Activated CD4-positive, alpha-beta T cell treated with anti-CD3 and anti-CD28 coated beads, Interleukin-2, amount 50 U/mL, for 24 hours (primary cell): Measurements from ENCODE around the gene TBCB.
A peak's percentile ranks its signal among the peaks of the same experiment; 100 is the strongest.
"Not testable (repeated sequence)": the region's sequence is repeated elsewhere in the genome, so short reads cannot be mapped to it uniquely, and the experiment has no call there.

Experiments used
- DNase-seq, 2 donors: peaks; one replicate each; pipeline ENCODE4 v3.0.0-alpha.2; 2020; ENCODE audit warnings: low read depth in 1 of 2, low spot score in 1 of 2

The TBCB gene

GRCh38 chr19:36134867-36135266 lies 19.6 kb downstream of the TBCB start:
- DNase-seq, result not testable (repeated sequence)

- DNase-seq, result no peak
Observed at GRCh38 chr19:36136964-36137686, 21.9 kb downstream of the TBCB start.

DNA sequence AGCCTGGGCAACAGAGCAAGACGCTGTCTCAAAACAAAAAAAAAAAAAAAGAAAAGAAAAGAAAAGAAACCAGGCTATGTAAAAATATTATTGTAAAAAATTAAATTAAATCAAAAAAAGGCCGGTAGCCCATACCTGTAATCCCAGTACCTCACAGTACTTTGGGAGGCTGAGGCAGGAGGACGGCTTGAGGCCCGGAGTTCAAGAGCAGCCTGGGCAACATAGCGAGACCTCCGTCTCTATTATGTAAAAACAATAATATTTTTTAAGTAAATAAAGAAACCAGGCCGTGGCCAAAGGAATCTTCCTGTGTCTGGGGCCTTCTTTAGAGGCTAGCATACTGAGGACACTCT lies 23.8 kb downstream of the TBCB start:
- DNase-seq, result no peak

GRCh38 chr19:36139473-36140303 lies 24.4 kb downstream of the TBCB start, which contains the start of gene CAPNS1:
TSS of gene CAPNS1 (plus strand) at chr19:36140066. CDS start at chr19:36141012, 946 bp downstream.
- peak; percentile 76 to 88 for DNase-seq

GRCh38 chr19:36140304-36141038 lies 25.2 kb downstream of the TBCB start:
- peak; percentile 35 to 42 for DNase-seq

- peak; percentile 86 to 93 for DNase-seq
Observed at GRCh38 chr19:36141039-36141927, 26.0 kb downstream of the TBCB start.

DNA sequence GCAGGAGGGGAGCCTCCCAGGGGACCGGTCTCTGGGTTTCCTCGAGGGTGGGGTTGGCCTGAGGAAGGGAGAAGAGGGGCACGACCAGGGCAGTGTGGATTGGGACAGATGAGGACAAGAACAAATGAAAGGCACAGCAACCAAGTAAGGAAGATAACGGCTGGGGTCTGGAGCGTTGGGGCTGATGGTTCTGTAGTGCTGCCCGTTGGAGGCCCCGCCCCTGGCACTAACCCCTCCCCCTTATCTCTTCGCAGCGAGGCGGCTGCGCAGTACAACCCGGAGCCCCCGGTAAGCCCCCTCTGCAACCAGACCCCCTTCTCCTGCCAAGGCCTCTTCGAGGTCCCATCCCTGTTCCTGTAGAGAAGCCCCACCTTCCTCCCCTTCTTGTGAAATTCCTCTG lies 26.8 kb downstream of the TBCB start:
- no peak for DNase-seq

- DNase-seq, result no peak
Observed at GRCh38 chr19:36142496-36142895, 27.2 kb downstream of the TBCB start.

- no peak for DNase-seq
Observed at GRCh38 chr19:36144624-36145023, 29.4 kb downstream of the TBCB start.

GRCh38 chr19:36149673-36150406 lies 34.6 kb downstream of the TBCB start:
- DNase-seq, result no peak

- no peak for DNase-seq
Observed at GRCh38 chr19:36150586-36150985, 35.3 kb downstream of the TBCB start.

DNA sequence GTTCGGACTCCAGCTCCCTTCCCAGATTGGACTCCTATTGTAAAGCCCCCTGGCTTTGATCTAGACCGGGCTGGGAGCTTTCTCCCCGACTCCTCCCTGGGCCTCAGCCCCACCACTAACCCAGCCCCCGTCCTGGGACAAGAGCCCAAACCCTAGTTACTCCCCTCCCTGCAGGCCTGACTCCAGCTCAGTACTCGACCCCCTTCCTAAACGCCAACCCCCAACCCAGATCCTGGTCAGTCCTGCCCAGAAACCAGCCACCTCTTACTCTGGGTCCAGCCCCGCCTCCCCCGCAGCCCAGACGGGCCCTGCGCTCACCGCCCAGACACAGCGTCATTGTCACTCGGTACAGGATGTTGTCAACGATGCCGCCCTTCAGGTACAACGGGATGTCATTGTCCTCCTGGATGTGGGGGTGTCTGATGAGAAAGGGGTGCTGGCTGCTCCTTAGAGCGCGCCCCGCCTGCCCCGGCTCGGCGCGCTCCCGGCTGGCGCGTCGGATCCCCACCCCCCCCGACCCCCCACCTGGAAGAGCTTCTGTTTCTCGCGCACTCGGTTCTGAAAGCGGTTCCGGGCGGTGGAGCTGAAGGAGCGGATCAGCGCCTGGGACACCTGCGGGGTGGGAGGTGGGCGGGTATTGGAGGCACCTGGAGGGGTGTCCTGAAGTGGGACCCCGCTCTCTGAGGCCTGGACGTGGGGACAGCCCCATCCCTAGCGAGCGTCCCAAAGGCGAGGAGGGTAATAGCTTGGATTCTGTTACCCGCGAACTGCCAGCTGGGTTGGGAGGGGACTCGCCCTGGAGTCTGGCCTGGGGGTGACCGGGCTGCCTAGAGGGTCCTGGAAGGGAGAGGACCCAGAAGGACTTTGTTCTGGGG lies 36.1 kb downstream of the TBCB start:
- no peak for DNase-seq

GRCh38 chr19:36152019-36152351 lies 36.7 kb downstream of the TBCB start:
- no peak for DNase-seq

- DNase-seq, result no peak
Observed at GRCh38 chr19:36152352-36153091, 37.3 kb downstream of the TBCB start, which contains the start of gene COX7A1. TSS of gene COX7A1 (minus strand) at chr19:36152447. CDS start at chr19:36152407, 40 bp downstream.

DNA sequence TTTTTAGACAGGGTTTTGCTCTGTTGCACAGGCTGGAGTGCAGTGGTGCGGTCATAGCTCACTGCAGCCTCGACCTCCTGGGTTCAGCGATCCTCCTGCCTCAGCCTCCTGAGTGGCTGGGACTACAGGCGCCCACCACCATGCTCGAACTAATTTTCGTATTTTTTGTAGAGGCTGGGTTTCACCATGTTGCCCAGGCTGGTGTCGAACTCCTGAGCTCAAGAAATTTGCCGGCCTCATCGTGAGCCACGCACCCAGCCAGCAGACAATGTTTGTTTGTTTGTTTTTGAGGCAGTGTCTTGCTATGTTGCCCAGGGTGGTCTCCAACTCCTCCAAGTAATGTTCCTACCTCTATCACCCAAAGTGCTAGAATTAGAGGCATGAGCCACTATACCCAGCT lies 37.9 kb downstream of the TBCB start:
- no peak for DNase-seq

DNA sequence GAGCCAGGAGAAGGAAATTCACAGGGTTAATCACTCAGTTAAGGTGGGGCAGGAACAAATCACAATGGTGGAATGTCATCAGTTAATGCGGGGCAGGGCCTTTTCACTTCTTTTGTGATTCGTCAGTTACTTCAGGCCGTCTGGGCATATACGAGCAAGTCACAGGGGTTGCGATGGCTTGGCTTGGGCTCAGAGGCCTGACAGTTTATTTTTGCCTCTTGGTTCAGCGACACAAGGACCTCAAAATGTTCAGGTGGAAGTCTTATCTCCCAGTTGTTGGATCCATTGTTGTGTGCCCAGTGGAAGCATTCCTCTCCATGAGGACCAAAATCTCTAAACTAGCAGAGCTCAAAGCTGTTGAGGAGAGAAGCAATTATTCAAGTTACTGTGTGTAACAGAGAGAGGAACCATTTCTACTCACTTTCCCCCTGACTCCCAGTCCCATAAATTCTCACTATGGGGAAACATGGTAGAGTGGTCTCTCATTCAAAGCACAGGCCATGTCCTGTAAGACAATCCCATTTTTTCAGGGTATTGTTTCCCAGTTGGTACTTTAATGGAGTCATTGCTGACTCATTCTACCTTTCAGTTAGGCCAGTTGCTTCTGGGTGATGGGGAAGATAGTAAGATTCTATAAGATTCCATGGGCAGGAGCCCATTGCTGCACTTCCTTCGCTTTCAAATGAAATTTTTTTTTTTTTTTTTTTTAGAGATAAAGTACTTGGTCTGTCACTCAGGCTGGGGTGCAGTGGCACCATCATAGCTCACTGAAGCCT lies 45.7 kb downstream of the TBCB start:
- DNase-seq, result no peak

- DNase-seq, result no peak
Observed at GRCh38 chr19:36163813-36164212, 48.5 kb downstream of the TBCB start.
